Measurements from ENCODE around the gene CASR.

DNA sequence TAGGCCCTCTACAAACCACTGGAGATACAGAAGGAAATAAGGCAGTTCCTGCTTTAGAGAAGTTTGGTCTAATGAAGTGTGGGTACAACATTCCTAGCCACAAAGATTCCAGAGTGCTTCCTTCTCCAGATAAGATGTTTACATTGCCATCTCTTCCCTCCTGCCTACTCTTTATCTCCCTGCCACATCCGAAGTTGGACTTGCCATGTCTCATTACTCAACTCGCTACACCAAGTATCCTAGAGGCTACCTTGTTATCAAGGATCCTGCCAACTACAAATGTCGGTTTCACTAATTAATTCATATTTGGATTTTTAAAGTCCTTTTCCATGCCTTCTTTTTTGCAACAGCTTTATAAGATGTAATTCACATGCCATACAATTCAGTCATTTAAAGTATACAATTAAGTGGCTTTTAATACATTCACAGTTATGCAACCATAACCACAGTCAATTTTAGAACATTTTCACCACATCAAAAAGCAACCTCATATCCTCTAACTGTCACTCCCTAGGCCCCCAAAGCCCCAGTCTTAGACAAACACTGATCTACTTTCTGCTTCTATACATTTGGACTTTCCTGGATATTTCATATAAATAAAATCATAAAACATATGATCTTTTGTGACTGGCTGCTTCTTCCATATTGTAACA lies 87.9 kb downstream of the CASR start:
- TF ChIP-seq, protein P1, sequence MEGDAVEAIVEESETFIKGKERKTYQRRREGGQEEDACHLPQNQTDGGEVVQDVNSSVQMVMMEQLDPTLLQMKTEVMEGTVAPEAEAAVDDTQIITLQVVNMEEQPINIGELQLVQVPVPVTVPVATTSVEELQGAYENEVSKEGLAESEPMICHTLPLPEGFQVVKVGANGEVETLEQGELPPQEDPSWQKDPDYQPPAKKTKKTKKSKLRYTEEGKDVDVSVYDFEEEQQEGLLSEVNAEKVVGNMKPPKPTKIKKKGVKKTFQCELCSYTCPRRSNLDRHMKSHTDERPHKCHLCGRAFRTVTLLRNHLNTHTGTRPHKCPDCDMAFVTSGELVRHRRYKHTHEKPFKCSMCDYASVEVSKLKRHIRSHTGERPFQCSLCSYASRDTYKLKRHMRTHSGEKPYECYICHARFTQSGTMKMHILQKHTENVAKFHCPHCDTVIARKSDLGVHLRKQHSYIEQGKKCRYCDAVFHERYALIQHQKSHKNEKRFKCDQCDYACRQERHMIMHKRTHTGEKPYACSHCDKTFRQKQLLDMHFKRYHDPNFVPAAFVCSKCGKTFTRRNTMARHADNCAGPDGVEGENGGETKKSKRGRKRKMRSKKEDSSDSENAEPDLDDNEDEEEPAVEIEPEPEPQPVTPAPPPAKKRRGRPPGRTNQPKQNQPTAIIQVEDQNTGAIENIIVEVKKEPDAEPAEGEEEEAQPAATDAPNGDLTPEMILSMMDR (conservative IDR thresholded peaks at IDR 0.05; ENCODE audit: low read depth, low read length): no peak
- TF ChIP-seq POLR2A (IDR thresholded peaks at IDR 0.05; ENCODE audit: low read depth, low read length): no peak
- TF ChIP-seq RAD21 (IDR thresholded peaks at IDR 0.05; ENCODE audit: low read length): no peak
- TF ChIP-seq MAFK (IDR thresholded peaks at IDR 0.05; ENCODE audit: low read depth, low read length): no peak
- TF ChIP-seq, protein P2, sequence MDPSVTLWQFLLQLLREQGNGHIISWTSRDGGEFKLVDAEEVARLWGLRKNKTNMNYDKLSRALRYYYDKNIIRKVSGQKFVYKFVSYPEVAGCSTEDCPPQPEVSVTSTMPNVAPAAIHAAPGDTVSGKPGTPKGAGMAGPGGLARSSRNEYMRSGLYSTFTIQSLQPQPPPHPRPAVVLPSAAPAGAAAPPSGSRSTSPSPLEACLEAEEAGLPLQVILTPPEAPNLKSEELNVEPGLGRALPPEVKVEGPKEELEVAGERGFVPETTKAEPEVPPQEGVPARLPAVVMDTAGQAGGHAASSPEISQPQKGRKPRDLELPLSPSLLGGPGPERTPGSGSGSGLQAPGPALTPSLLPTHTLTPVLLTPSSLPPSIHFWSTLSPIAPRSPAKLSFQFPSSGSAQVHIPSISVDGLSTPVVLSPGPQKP (IDR thresholded peaks at IDR 0.05; ENCODE audit: borderline replicate concordance, low read depth, low read length): no peak
- no peak for TF ChIP-seq SMC3 (IDR thresholded peaks at IDR 0.05; ENCODE audit: low read depth, low read length)
- TF ChIP-seq MAZ (IDR thresholded peaks at IDR 0.05; ENCODE audit: borderline replicate concordance, low read depth, low read length): no peak
- TF ChIP-seq, protein P3, sequence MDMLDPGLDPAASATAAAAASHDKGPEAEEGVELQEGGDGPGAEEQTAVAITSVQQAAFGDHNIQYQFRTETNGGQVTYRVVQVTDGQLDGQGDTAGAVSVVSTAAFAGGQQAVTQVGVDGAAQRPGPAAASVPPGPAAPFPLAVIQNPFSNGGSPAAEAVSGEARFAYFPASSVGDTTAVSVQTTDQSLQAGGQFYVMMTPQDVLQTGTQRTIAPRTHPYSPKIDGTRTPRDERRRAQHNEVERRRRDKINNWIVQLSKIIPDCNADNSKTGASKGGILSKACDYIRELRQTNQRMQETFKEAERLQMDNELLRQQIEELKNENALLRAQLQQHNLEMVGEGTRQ (IDR thresholded peaks at IDR 0.05; ENCODE audit: low read depth, low read length): no peak
- TF ChIP-seq RFX5 (IDR thresholded peaks at IDR 0.05; ENCODE audit: low read depth, low read length): no peak
- TF ChIP-seq RCOR1 (IDR thresholded peaks at IDR 0.05; ENCODE audit: insufficient replicate concordance, low read length): no peak
- TF ChIP-seq NFE2L2 (IDR thresholded peaks at IDR 0.05; ENCODE audit: low read depth, low read length): no peak
- TF ChIP-seq CEBPB (IDR thresholded peaks at IDR 0.05; ENCODE audit: low read depth, low read length): no peak
- no peak for TF ChIP-seq CHD1 (IDR thresholded peaks at IDR 0.05; ENCODE audit: low read depth, low read length)

All from IMR-90 (cell line).